Astrocyte of the spinal cord (primary cell): ENCODE measurements around the gene HSPB2.

ENCODE experiments used
- DNase-seq: peaks from one replicate; pipeline ENCODE4 v3.0.0; 2011; ENCODE audit warnings: low read depth, low spot score
- H3K4me3 ChIP-seq: 2 replicates; pipeline ENCODE4 v1.5.1; 2011; ENCODE audit warnings: low read depth, mild to moderate bottlenecking, low read length, moderate library complexity
- in situ Hi-C: cut with HindIII; loops from 2 replicates; pipeline ENCODE4 v1.10.0; 2017; ENCODE audit warnings: low sequenced_read_pairs
- TF ChIP-seq, protein P1 (sequence below): IDR thresholded peaks from 2 replicates; pipeline ENCODE4 v1.5.1; 2012; ENCODE audit warnings: low read depth, mild to moderate bottlenecking, low read length, inconsistent platforms

Gene HSPB2

DNA sequence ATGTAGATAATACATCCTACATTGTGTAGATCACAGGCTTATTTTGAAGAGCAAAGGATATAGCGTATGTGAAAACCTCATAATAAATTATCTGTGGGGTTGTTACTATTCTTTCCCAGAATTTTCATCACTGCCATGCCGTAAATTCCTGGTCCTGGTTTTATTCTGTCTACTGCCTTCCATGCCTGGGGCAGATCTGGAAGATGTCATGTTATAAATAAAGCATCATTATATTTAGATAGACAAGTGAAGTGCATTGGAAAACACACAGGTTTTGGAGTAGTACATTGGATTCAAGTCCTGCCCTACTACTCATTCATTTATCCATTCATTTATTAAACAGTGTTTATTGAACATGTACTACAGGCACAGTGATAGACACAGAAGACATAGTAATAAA lies 8.4 kb downstream of the HSPB2 start:
- in situ Hi-C loops: no loop called here
- TF ChIP-seq, protein P1, sequence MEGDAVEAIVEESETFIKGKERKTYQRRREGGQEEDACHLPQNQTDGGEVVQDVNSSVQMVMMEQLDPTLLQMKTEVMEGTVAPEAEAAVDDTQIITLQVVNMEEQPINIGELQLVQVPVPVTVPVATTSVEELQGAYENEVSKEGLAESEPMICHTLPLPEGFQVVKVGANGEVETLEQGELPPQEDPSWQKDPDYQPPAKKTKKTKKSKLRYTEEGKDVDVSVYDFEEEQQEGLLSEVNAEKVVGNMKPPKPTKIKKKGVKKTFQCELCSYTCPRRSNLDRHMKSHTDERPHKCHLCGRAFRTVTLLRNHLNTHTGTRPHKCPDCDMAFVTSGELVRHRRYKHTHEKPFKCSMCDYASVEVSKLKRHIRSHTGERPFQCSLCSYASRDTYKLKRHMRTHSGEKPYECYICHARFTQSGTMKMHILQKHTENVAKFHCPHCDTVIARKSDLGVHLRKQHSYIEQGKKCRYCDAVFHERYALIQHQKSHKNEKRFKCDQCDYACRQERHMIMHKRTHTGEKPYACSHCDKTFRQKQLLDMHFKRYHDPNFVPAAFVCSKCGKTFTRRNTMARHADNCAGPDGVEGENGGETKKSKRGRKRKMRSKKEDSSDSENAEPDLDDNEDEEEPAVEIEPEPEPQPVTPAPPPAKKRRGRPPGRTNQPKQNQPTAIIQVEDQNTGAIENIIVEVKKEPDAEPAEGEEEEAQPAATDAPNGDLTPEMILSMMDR: no peak
- H3K4me3 ChIP-seq: no peak overlapping the region
- no peak for DNase-seq

DNA sequence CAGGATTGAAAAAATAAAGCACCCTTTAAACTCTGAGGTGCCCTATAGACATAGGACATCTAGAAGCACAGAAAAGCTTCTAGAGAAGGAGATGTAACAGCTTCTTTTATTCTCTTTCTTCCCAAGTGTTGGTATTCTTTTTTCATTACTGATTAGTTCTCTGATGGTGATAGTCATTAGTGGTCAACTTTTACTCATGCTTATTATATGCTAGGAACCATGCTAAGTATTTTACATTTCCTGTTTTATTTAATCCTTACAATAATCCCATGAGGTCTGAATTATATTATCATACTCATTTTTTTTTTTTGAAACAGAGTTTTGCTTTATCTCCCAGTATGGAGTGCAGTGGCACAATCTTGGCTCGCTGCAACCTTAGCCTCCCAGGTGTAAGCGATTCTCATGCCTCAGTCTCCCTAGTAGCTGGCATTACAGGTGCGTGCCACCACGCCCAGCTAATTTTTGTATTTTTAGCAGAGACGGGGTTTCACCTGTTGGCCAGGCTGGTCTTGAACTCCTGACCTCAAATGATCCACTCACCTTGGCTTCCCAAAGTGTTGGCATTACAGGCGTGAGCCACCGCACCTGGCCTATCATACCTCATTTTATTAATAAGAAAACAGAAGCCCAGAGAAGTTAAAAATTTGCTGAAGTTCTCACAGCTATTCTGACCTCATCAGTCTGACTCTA lies 9.2 kb downstream of the HSPB2 start:
- TF ChIP-seq, protein P1: no peak
- no peak overlapping the region for H3K4me3 ChIP-seq
- no peak for DNase-seq
- in situ Hi-C loops: no loop called here

DNA sequence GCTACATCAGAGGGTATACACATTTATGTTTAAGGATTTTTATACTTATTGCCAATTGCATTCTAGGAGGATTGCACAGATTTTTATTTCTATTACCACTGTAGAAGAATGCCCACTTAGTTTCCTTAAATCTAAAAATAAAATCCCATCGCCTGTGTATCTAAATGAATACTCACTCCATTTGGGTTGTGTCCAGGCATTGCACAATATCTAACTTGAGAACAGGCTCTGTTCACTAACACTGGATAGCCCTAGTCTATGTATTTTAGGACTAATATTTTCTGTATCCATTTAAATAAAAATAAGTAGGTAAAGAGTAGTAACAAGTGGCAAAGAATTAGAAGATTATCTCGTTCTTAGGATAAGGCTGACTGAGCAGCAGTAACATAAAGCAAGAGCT lies 10.3 kb downstream of the HSPB2 start:
- peak; percentile 76 for DNase-seq
- H3K4me3 ChIP-seq: no peak overlapping the region
- TF ChIP-seq, protein P1: no peak
- in situ Hi-C loops: no loop called here

DNA sequence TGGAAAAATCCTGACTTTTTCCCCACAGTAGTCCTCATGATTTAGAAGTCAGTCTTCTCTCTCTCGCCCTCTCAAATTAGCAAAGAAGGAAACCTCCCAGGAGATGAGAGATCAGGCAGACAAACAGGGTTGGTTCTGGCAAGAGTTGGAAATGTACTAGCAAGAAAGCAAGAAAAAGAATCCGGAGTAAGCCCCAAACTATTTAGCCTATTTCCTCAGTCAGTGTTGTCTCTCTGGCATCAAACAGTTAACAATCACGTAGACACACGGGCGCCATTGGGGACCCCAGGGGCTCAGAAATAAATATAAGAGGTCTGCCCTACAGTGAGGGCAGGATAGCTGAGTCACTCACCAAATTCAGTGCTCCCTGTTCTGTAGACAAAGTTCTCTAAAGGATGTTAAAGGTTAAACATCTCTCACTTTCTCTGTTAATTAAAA lies 10.8 kb downstream of the HSPB2 start:
- DNase-seq: peak; percentile 36
- H3K4me3 ChIP-seq: no peak overlapping the region
- in situ Hi-C loops: no loop called here
- TF ChIP-seq, protein P1: no peak

DNA sequence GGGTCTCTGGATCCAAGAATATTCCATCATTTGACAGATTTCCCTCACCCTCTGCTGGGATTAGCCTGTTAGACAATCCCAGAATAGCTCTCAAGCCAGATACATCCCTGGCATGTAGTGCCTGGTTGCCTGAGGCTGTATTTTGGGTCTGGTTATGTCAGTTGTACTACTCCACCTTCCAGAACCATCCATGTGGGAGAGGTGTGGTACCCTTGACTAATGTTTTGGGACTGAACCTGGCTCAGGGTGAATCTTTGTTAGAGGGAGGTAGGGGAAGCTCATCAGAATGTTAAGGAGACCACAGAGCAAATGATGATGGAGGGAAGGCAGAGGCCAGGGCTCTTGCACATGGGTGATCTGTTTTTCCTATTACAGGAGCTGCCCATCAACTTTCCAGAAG lies 11.4 kb downstream of the HSPB2 start:
- no peak overlapping the region for H3K4me3 ChIP-seq
- TF ChIP-seq, protein P1: no peak
- in situ Hi-C loops: no loop called here
- no peak for DNase-seq

DNA sequence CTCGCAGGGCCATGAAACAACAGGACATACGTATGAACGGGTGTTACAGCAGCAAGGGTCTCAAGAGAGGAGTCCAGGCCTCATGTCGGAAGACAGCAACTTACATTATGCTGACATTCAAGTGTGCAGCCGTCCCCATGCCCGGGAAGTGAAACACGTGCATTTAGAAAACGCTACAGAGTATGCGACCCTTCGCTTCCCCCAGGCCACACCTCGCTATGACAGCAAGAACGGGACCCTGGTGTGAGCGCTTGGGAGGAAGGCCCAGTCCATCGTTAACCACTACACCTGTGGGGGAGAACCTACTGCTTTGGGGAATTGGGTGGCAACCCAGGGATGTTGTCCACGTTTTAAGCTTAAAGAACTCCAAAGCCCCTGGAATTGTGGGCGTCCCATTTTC lies 13.4 kb downstream of the HSPB2 start:
- in situ Hi-C loops: no loop called here
- H3K4me3 ChIP-seq: no peak overlapping the region
- TF ChIP-seq, protein P1: no peak

More for the DNA sequence above, 13.4 kb downstream of the HSPB2 start:
- no peak for DNase-seq
